Measurements from ENCODE around the gene CLDN3. TPM values are rescaled to one million over a fixed set of nuclear protein-coding genes. Genes with fewer than 3 reads are reported as not detected.
"Not testable (repeated sequence)": the region's sequence is repeated elsewhere in the genome, so short reads cannot be mapped to it uniquely, and the experiment has no call there.

Gene CLDN3, protein sequence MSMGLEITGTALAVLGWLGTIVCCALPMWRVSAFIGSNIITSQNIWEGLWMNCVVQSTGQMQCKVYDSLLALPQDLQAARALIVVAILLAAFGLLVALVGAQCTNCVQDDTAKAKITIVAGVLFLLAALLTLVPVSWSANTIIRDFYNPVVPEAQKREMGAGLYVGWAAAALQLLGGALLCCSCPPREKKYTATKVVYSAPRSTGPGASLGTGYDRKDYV
- total RNA-seq = 1 to 10 TPM in 4 of 8 experiments, under 1 TPM in 3, not detected in 1; 0.21 to 3.9 (median 1.3) TPM

DNA sequence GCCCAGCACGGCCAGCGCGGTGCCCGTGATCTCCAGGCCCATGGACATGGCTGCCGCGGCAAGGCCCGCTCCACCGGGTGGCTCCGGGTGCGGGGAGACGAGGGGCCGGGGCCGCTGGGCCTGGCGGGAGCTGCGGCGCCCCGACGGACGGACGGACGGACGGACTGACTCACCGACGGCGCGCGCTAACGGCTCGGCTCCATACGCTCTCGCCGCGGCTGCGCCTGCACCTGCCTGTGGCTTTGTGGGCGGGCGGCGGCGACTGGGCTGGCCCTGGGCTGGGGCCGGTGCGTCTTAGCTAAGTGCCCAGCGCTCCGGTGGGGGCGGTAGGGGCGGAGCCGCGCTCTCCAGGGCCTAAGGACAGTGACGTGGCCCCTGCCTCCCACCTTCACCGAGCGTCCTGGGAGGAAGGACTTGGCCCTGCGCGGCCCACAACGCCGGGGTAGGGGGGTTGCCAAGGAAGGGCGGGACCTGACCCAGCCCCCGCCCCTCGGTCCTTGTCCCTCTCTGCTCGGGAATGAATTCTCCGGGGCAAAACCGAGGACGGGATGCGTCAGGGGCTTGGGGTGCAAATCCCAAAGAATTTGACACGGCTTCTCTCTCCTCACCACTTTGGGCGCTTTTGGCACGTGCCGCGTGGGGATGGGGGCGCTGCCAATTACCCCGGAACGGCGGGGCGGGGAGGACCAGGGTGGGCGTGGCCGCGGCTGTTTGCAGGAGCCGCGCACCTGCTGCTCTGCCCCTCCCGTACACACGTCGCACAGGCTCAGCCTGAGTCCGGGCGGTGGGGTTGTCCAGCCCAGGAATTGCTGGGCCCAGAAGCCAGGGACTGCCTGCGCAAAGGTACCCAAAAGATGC is at the start of gene CLDN3:
Gene CLDN3 (minus strand): TSS at position 269 of the 858 bp plus-strand sequence. CDS start 221 bp downstream, at position 48.
- H3K27ac ChIP-seq = peak within 1 kb of the TSS in 1 of 2 donors; percentile 57
- in situ Hi-C loops (cut with MboI; ENCODE audit: low pct_unique_long_range_greater_than_20kb in 2 of 9, low sequenced_read_pairs in 9 of 9, unreplicated experiment in 9 of 9) = no loop called here
- H3K4me3 ChIP-seq = peak within 1 kb of the TSS; percentile 25 to 42 (median 32)
- 0% methylated on average over 1 to 3 of the region's 82 CpGs; no CpG with 5 or more reads in 8 of the 10 experiments for WGBS, 10 experiments
- peaks cover 0 to 3% of the 10 kb centered on the region in 2 donors for H3K4me1 ChIP-seq (replicated peaks in 1 of 2)
- peak; percentile 18 to 95 (median 94) for ATAC-seq (replicated peaks in 6 of 8)

DNA sequence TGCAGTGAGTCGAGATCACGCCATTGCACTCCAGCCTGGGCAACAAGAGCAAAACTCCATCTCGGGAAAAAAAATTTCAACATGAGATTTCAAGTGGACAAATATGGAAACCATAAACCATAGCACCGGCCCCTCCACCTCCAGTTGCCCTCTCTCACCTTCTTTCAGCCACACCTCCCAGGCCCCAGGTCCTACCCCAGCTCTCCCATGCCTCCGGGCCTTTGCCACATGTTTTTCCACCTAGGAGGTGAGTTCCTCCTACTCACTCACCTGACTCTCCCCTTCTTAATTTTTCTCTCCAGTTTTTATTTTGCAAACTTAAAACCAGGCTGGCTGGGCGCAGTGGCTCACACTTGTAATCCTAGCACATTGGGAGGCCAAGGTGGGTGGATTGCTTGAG is 47.1 kb upstream of the CLDN3 start:
- in situ Hi-C loops (cut with MboI; ENCODE audit: low pct_unique_long_range_greater_than_20kb in 2 of 9, low sequenced_read_pairs in 9 of 9, unreplicated experiment in 9 of 9) = no loop called here
- no peak for ATAC-seq (replicated peaks in 6 of 8)
- Histone ChIP-seq H3K4me1 (replicated peaks in 1 of 2) (peaks cover 0 to under 1% of the 10 kb centered on the region in 2 donors), H3K4me3 (no peak overlapping the region), H3K27ac (no peak overlapping the region)
- 50 to 100% (median 85%) methylated on average over 1 to 6 of the region's 6 CpGs; no CpG with 5 or more reads in 2 of the 10 experiments for WGBS, 10 experiments

DNA sequence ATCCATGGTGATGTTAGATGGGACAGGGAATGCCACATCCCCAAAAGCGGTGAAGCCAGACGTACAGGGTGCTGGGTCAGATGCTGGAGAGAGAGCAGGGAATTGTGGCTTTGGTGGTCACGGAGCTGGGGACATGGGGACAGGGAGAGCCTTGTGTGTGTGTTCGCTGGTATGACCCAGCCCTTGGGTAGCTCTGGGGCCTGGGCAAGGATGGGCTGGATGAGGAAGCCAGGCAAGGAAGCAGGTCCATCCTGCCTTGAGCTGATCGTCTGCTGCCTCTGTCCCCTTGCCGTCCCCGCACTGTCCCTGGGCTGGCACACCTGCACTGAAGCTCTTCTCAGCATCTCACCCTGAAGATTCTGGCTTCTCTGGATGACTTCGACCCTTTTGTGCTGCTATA is 45.4 kb upstream of the CLDN3 start:
- in situ Hi-C loops (cut with MboI; ENCODE audit: low pct_unique_long_range_greater_than_20kb in 2 of 9, low sequenced_read_pairs in 9 of 9, unreplicated experiment in 9 of 9) = no loop called here
- WGBS, 10 experiments = 62 to 100% (median 92%) methylated on average over 1 to 6 of the region's 8 CpGs; no CpG with 5 or more reads in 3 of the 10 experiments
- ATAC-seq (replicated peaks in 6 of 8) = no peak

DNA sequence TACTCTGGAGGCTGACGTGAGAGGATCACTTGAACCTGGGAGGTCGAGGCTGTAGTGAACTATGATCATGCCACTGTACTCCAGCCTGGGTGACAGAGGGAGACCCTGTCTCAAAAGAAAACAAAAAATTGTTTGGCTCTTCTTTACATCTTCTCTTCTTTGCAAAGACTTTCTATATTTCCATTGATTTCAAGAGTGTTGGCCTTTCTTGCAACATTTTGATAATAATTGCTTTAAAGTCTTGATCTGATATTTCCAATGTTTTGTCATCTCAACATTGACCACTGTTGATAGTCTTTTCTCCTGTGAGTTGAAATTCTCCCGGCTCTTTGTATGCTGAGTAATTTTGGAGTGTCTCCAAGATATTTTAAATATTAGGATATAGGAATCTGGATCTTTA is 42.9 kb upstream of the CLDN3 start:
- in situ Hi-C loops (cut with MboI; ENCODE audit: low pct_unique_long_range_greater_than_20kb in 2 of 9, low sequenced_read_pairs in 9 of 9, unreplicated experiment in 9 of 9) = no loop called here
- Histone ChIP-seq H3K4me3 (no peak overlapping the region), H3K27ac (no peak overlapping the region), H3K4me1 (replicated peaks in 1 of 2) (no peaks in the 10 kb centered on the region)
- ATAC-seq (replicated peaks in 6 of 8) = no peak
- 17 to 100% (median 86%) methylated on average over 1 to 3 of the region's 3 CpGs for WGBS, 10 experiments

More for the DNA sequence above, 45.4 kb upstream of the CLDN3 start:
- Histone ChIP-seq H3K4me1 (replicated peaks in 1 of 2) (no peaks in the 10 kb centered on the region), H3K4me3 (no peak overlapping the region), H3K27ac (no peak overlapping the region)

DNA sequence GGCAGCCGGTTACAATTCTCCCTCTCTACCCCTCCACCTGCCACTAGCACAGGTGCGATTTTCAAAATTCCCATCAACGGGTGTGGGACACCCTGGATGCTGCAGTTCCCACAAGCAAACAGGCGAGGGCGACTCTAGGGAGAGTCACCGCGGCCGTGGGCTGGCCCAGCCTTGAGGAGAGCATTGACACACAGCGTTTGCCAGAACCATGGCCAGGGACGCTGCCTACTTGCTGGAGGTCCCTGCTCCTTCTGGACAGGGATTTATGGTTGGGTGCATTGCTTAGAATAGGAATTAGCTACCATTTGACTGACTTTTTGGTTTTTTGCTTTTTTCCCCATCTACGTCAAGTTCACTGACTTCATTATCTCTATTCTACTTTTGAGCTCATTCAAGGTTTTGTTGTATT is 41.7 kb upstream of the CLDN3 start:
- in situ Hi-C loops (cut with MboI; ENCODE audit: low pct_unique_long_range_greater_than_20kb in 2 of 9, low sequenced_read_pairs in 9 of 9, unreplicated experiment in 9 of 9) = no loop called here
- whole genome bisulfite sequencing, 10 experiments = 13 to 100% (median 36%) methylated on average over 1 to 9 of the region's 11 CpGs; no CpG with 5 or more reads in 4 of the 10 experiments
- peak in 5 of 8 experiments; percentile 33 to 93 (median 79) for ATAC-seq (replicated peaks in 6 of 8)

DNA sequence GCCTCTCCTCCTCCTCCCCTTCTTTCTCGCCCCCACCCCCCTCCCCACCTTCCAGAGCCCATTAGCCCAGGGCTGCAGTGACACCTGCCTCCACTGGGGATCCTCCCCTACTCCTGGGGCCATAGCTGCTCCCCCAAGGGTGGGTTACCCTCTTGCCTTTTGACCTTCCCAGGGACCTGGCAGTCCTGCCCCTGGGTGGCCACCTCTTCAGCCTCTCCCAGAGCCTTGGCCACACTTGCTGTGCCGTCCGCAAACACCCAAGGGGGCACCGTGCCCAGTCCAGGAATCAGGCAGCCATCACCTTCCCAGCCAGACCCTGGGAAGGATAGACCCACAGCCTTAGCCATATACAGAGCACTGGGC is 40.9 kb upstream of the CLDN3 start:
- H3K27ac ChIP-seq = no peak overlapping the region
- 81 to 100% methylated on average over 2 to 3 of the region's 4 CpGs; no CpG with 5 or more reads in 8 of the 10 experiments for WGBS, 10 experiments
- in situ Hi-C loops (cut with MboI; ENCODE audit: low pct_unique_long_range_greater_than_20kb in 2 of 9, low sequenced_read_pairs in 9 of 9, unreplicated experiment in 9 of 9) = no loop called here
- no peak overlapping the region for H3K4me3 ChIP-seq
- no peaks in the 10 kb centered on the region for H3K4me1 ChIP-seq (replicated peaks in 1 of 2)
- ATAC-seq (replicated peaks in 6 of 8) = no peak

More for the DNA sequence above, 41.7 kb upstream of the CLDN3 start:
- Histone ChIP-seq H3K4me3 (no peak overlapping the region), H3K4me1 (replicated peaks in 1 of 2) (no peaks in the 10 kb centered on the region), H3K27ac (no peak overlapping the region)

DNA sequence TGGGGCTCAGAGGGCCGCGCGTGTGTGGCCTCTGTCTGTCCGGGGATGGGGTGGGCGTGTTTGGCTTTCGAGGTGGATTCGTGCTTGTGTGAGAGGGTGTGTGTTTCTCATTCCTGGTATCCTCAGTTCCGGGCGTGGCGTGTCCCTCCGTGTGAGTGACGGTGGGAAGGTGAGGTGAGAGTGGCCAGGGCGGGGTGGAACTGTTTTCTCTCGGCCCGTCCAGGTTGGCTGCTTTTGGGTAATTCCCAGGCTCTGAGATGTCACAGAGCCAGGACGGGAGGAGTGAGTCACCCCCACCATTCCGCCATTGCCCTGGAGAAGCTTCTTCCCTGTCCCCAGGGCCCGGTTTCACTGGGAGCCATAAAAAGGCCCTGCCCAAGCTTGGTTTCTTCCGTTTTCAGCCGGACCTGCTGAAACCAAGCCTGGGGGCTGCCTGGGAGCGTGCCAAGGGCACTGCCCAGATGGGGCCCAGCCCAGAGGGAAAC is 39.4 kb upstream of the CLDN3 start:
- H3K4me3 ChIP-seq = no peak overlapping the region
- no peaks in the 10 kb centered on the region for H3K4me1 ChIP-seq (replicated peaks in 1 of 2)
- H3K27ac ChIP-seq = no peak overlapping the region
- ATAC-seq (replicated peaks in 6 of 8) = peak in 2 of 8 experiments; percentile 25 to 51
- in situ Hi-C loops (cut with MboI; ENCODE audit: low pct_unique_long_range_greater_than_20kb in 2 of 9, low sequenced_read_pairs in 9 of 9, unreplicated experiment in 9 of 9) = no loop called here
- WGBS, 10 experiments = 53 to 88% (median 72%) methylated on average over 1 to 11 of the region's 21 CpGs; no CpG with 5 or more reads in 6 of the 10 experiments

DNA sequence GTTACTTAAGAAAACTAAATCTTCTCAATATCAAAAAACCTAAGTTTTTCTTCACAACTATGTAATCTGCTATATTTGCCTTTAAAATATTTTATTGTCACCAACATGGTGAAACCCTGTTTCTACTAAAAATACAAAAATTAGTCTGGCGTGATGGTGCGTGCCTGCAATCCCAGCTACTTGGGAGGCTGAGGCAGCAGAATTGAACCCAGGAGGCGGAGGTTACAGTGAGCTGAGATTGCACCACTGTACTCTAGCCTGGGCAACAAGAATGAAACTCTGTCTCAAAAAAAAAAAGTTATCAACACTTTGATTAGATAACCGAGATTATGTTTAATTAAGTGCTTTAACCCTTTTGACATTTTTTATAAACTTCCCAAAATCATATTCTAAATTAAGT is 32.4 kb upstream of the CLDN3 start:
- in situ Hi-C loops (cut with MboI; ENCODE audit: low pct_unique_long_range_greater_than_20kb in 2 of 9, low sequenced_read_pairs in 9 of 9, unreplicated experiment in 9 of 9) = no loop called here
- WGBS, 10 experiments = 14 to 100% (median 82%) methylated on average over 1 to 4 of the region's 4 CpGs
- H3K4me3 ChIP-seq = no peak overlapping the region
- no peak for ATAC-seq (replicated peaks in 6 of 8)
- H3K27ac ChIP-seq = no peak overlapping the region
- no peaks in the 10 kb centered on the region for H3K4me1 ChIP-seq (replicated peaks in 1 of 2)

DNA sequence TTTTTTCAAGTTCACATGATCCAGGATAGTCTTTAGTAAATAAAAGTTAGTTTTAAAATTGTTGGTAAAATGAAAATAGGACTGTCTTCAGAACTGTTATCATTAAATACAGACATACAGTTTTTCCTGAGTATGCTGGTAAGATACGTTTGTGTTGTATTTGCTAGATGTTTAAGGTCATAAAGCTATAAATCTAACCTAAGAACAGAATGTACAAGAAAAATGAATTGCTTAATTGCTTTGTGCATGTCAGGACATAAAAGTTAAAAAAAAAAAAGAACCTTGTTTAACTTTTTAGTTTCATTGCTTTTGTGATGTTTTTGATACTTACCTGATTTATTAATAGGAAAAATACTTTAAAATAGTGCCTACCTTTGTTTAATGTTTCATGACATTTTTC is 31.5 kb upstream of the CLDN3 start:
- Histone ChIP-seq H3K27ac (no peak overlapping the region), H3K4me1 (replicated peaks in 1 of 2) (no peaks in the 10 kb centered on the region), H3K4me3 (no peak overlapping the region)
- ATAC-seq (replicated peaks in 6 of 8) = no peak
- WGBS, 10 experiments = 0 to 100% (median 85%) methylated on average over 1 of the region's 1 CpG; no CpG with 5 or more reads in 1 of the 10 experiments
- in situ Hi-C loops (cut with MboI; ENCODE audit: low pct_unique_long_range_greater_than_20kb in 2 of 9, low sequenced_read_pairs in 9 of 9, unreplicated experiment in 9 of 9) = no loop called here

DNA sequence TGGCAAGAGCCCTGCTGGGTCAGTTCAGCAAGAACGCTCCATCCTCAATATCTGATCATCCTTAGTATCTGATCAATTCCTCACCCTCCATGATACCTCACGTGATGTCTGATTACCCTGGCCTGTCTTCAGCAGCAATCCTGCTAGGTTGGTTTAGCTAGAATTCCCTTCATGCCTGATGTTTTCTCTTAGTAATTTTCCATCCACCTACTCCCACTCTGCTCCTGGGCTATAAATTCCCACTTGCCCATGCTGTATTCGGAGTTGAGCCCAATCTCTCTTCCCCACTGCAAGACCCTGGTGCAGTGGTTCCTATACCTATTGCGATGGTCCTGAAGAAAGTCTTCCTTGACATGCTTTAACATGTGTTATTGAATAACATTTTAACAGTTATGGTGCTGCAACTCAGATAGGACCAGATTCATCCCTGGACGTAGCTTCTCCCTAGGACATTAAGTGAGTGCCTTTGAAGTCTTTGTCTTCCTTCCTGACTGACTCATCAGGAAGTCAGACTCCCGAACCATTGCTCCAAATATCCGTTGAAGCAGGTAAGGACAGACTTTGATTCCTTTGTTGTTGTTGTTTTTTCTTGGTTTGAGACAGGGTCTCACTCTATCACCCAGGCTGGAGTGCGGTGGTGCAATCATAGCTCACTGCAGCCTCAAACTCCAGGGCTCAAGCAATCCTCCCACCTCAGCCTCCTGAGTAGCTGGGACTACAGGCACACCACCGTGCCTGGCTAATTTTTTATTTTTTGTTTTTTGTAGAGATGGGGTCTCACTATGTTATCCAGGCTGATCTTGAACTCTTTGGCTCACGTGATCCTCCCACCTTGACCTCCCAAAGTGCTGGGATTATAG is 29.4 kb upstream of the CLDN3 start:
- in situ Hi-C loops (cut with MboI; ENCODE audit: low pct_unique_long_range_greater_than_20kb in 2 of 9, low sequenced_read_pairs in 9 of 9, unreplicated experiment in 9 of 9) = no loop called here
- H3K27ac ChIP-seq = no peak overlapping the region
- H3K4me3 ChIP-seq = no peak overlapping the region
- H3K4me1 ChIP-seq (replicated peaks in 1 of 2) = no peaks in the 10 kb centered on the region
- ATAC-seq (replicated peaks in 6 of 8) = no peak
- 0 to 89% (median 61%) methylated on average over 1 to 9 of the region's 10 CpGs; no CpG with 5 or more reads in 1 of the 10 experiments for WGBS, 10 experiments

DNA sequence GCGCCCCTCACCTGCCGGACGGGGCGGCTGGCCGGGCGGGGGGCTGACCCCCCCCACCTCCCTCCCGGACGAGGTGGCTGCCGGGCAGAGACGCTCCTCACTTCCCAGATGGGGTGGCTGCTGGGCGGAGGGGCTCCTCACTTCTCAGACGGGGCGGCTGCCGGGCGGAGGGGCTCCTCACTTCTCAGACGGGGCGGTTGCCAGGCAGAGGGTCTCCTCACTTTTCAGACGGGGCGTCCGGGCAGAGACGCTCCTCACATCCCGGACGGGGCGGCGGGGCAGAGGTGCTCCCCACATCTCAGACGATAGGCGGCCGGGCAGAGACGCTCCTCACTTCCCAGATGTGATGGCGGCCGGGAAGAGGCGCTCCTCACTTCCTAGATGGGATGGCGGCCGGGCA is 27.1 kb upstream of the CLDN3 start:
- H3K27ac ChIP-seq; ATAC-seq (replicated peaks in 6 of 8); H3K4me3 ChIP-seq; in situ Hi-C loops (cut with MboI; ENCODE audit: low pct_unique_long_range_greater_than_20kb in 2 of 9, low sequenced_read_pairs in 9 of 9, unreplicated experiment in 9 of 9); H3K4me1 ChIP-seq (replicated peaks in 1 of 2): not testable (repeated sequence)
- no CpG with 5 or more reads among the region's 34 CpGs for WGBS, 10 experiments

DNA sequence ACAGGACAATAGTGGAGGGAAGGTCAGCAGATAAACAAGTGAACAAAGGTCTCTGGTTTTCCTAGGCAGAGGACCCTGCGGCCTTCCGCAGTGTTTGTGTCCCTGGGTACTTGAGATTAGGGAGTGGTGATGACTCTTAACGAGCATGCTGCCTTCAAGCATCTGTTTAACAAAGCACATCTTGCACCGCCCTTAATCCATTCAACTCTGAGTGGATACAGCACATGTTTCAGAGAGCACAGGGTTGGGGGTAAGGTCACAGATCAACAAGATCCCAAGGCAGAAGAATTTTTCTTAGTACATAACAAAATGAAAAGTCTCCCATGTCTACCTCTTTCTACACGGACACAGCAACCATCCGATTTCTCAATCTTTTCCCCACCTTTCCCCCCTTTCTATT is 26.6 kb upstream of the CLDN3 start:
- ATAC-seq (replicated peaks in 6 of 8); in situ Hi-C loops (cut with MboI; ENCODE audit: low pct_unique_long_range_greater_than_20kb in 2 of 9, low sequenced_read_pairs in 9 of 9, unreplicated experiment in 9 of 9): not testable (repeated sequence)
- no CpG with 5 or more reads among the region's 6 CpGs for WGBS, 10 experiments

DNA sequence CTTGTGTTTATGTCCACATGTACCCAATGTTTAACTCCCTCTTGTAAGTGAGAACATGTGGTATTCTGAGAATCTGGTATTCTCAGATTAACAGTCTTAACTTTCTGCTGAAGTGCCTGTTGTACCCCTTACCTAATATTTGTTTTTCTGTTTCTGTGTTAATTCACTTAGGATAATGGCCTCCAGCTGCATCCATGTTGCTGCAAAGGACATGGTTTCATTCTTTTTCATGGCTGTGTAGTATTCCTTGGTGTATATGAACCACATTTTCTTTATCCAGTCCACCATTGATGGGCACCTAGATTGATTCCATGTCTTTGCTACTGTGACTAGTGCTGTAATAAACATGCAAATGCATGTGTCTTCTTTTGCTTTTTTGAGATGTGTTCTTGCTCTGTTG is 25.1 kb upstream of the CLDN3 start:
- ATAC-seq (replicated peaks in 6 of 8); in situ Hi-C loops (cut with MboI; ENCODE audit: low pct_unique_long_range_greater_than_20kb in 2 of 9, low sequenced_read_pairs in 9 of 9, unreplicated experiment in 9 of 9); H3K4me1 ChIP-seq (replicated peaks in 1 of 2); H3K4me3 ChIP-seq; H3K27ac ChIP-seq: not testable (repeated sequence)

More for the DNA sequence above, 26.6 kb upstream of the CLDN3 start:
- not testable (repeated sequence) for H3K27ac ChIP-seq; H3K4me3 ChIP-seq; H3K4me1 ChIP-seq (replicated peaks in 1 of 2)

Measured in motor neuron (in vitro differentiated cells).